Pancreas (tissue), 10 donors: ENCODE measurements around the gene FBXO31. TPM values are rescaled to one million over a fixed set of nuclear protein-coding genes. Genes with fewer than 3 reads are reported as not detected.
"Not testable (repeated sequence)": the region's sequence is repeated elsewhere in the genome, so short reads cannot be mapped to it uniquely, and the experiment has no call there.

ENCODE experiments used
- ATAC-seq, 4 donors: fragments of 200-7000 bp; cut with Tn5 transposase; one replicate each; pipeline versions ENCODE4 v1.8.0 to v1.9.1; 2020; ENCODE audit warnings: mild to moderate bottlenecking in 4 of 4, moderate library complexity in 4 of 4
- DNase-seq, 6 donors: peaks; one replicate each; pipeline ENCODE4 v3.0.0-alpha.2; 2020
- FAIRE-seq: peaks from 2 replicates; lab custom pipeline; 2012; peaks lifted over from hg19 to GRCh38; lab: Jason Lieb, UNC
- H3K27ac ChIP-seq, 4 donors: fragments of 200-600 bp; sonication (generic); 1 replicate in 3 of 4; 2 replicates in 1 of 4; pipeline versions ENCODE4 v1.5.0 to v1.8.0; 2020
- H3K27me3 ChIP-seq, 4 donors: fragments of 200-600 bp; one replicate each; pipeline ENCODE4 v1.8.0; 2021
- H3K36me3 ChIP-seq, 3 donors: fragments of 200-600 bp; sonication (generic) in 1 of 3; one replicate each; pipeline versions ENCODE4 v1.5.0 to v1.8.0; 2020 to 2021
- H3K4me1 ChIP-seq, 3 donors: fragments of 200-600 bp; one replicate each; pipeline ENCODE4 v1.8.0; 2021
- H3K4me3 ChIP-seq, 4 donors: fragments of 200-600 bp; sonication (generic) in 2 of 4; one replicate each; pipeline versions ENCODE4 v1.5.0 to v1.8.0; 2020 to 2021
- H3K9me3 ChIP-seq, 4 donors: fragments of 200-600 bp; one replicate each; pipeline ENCODE4 v1.8.0; 2021
- CTCF ChIP-seq, 4 donors: fragments of 200-600 bp; sonication (generic) in 3 of 4; IDR thresholded peaks; one replicate each; pipeline versions ENCODE4 v1.5.0 to v1.8.0; 2021; ENCODE audit warnings: antibody characterized with exemption in 4 of 4
- WGBS, 2 donors: extraction: QIAGEN DNeasy Blood & Tissue Kit; methylation state at CpG; one replicate each; pipeline ENCODE4 v1.1.7; 2013; 5-methylcytosine and 5-hydroxymethylcytosine counted together
- intact Hi-C, 3 donors: fragments of 100-400 bp; cut with DNase I; formaldehyde crosslinking; loops; one replicate each; pipeline versions ENCODE4 v1.11.1 to v1.14.2; 2022
- polyA plus RNA-seq, 2 donors: library from polyadenylated mRNA; stranded (reverse); fragments of 200-250 nt; gene quantifications; one replicate each; pipeline ENCODE4 v1.2.3, GENCODE V29; 2013
- total RNA-seq, 6 donors: library from RNA; stranded (reverse); fragmentation: NEBNext Ultra II Directional in 4 of 6; extraction: Animal tissue kit (Norgen Biotek cat#: 25700) in 4 of 6; gene quantifications; one replicate each; pipeline versions ENCODE4 v1.2.1 to v1.2.4, GENCODE V29; 2021 to 2023
- donor health status: healthy with polysubstance abuse.
- donor health status: DM: no; HTN: no; CAD: no; lungs with moderate emphysema.
- donor health status: DM: no; HTN: no; CAD: no.
- donor health status: control.
- donor health status: control.
- donor health status: Bipolar disorder and iron deficiency.
- donor health status: DM: yes; HTN: yes; CAD: no.
- donor health status: DM: no; HTN: no; CAD: no.
- donor health status: DM: no; HTN: no; CAD: no.
- donor health status: DM: yes; HTN: yes; CAD: no.

Gene FBXO31
- total and polyA plus RNA-seq, 8 donors = 18.8 to 37.3 (median 24.9) TPM

DNA sequence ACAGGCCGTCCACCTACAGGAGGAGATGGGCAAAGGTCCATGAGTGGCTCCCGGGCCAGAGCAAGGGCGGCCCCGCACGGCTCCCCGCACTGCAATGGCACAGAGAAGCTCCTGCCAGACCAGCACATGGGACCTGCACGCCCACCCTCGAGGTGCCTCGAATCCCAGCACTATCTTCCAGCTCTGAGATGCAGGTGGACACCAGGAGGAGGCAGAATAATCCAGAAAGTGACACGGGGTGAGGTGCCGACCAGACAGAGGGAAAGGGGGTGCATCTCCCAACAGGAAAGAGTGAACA, 39.9 kb downstream of the FBXO31 start:
- Histone ChIP-seq H3K27ac (no peak overlapping the region), H3K27me3 (no peaks in the 10 kb centered on the region), H3K4me3 (no peak overlapping the region), H3K9me3 (no peaks in the 10 kb centered on the region), H3K4me1 (no peaks in the 10 kb centered on the region), H3K36me3 (peaks cover 0 to 38% (median 9%) of the 10 kb centered on the region in 3 donors)
- intact Hi-C loops = no loop called here
- ATAC-seq (no peak), DNase-seq (peak in 2 of 6 donors; percentile 2 to 30), FAIRE-seq (no peak)
- WGBS, 2 donors = 84 to 89% methylated on average over 11 of the region's 11 CpGs
- TF ChIP-seq CTCF (IDR thresholded peaks at IDR 0.05) = no peak

- no peak for TF ChIP-seq CTCF (IDR thresholded peaks at IDR 0.05)
- H3K27ac ChIP-seq = no peak overlapping the region
- H3K9me3 ChIP-seq = no peaks in the 10 kb centered on the region
- no peak for FAIRE-seq
- no peak overlapping the region for H3K4me3 ChIP-seq
- ATAC-seq = no peak
- intact Hi-C loops = no loop called here
- 85 to 88% methylated on average over 26 of the region's 26 CpGs for WGBS, 2 donors
- H3K27me3 ChIP-seq = no peaks in the 10 kb centered on the region
- peaks cover 0 to 38% (median 9%) of the 10 kb centered on the region in 3 donors for H3K36me3 ChIP-seq
- peak in 1 of 6 donors; percentile 39 for DNase-seq
- no peaks in the 10 kb centered on the region for H3K4me1 ChIP-seq
Observed at GRCh38 chr16:87342978-87343752, 40.4 kb downstream of the FBXO31 start.

DNA sequence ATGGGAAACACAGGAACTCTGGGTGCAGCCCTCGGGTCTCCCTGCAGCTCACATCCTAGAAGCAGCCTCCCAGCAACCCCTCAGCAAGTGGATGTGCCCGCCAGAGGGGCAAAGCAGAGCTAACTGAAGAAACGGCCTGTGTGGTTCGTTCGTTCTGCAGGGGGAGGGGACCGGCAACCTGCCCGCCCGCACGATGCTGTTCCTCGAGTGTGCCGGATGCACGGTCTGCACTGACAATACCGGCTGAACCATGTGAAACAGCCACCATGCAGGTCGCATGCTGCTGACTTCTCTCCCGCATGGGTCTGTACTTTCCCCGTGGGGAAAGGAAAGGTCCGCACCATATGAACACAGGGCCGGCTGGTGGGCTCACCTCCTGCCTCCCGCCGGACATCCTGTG, 41.1 kb downstream of the FBXO31 start:
- Histone ChIP-seq H3K4me3 (no peak overlapping the region), H3K36me3 (peaks cover 0 to 38% (median 9%) of the 10 kb centered on the region in 3 donors), H3K4me1 (no peaks in the 10 kb centered on the region), H3K27me3 (no peaks in the 10 kb centered on the region), H3K27ac (no peak overlapping the region), H3K9me3 (no peaks in the 10 kb centered on the region)
- DNase-seq (no peak), ATAC-seq (no peak), FAIRE-seq (no peak)
- 93 to 94% methylated on average over 20 of the region's 20 CpGs for WGBS, 2 donors
- intact Hi-C loops = no loop called here
- no peak for TF ChIP-seq CTCF (IDR thresholded peaks at IDR 0.05)

DNA sequence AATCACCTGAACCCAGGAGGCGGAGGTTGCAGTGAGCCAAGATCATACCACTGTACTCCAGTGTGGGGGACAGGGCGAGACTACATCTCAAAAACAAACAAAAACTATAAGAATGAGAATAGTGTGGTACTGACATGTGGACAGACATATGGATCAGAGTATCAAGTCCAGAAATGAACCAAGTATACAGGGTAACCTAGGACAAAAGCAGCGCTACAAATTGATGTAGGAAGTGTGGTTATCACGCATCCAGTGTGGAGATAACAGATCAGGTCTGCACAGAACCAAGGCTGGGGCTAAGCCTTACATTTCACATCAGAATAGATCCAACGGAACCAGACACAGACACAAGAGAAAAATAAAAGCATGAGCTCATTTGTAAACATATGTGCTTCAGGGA, 43.4 kb downstream of the FBXO31 start:
- FAIRE-seq (no peak), ATAC-seq (no peak), DNase-seq (no peak)
- WGBS, 2 donors = 97 to 98% methylated on average over 5 of the region's 5 CpGs
- no peak for TF ChIP-seq CTCF (IDR thresholded peaks at IDR 0.05)
- intact Hi-C loops = no loop called here
- peaks cover 0 to 36% (median 7%) of the 10 kb centered on the region in 3 donors for H3K36me3 ChIP-seq
- no peaks in the 10 kb centered on the region for H3K4me1 ChIP-seq
- no peaks in the 10 kb centered on the region for H3K9me3 ChIP-seq
- H3K27me3 ChIP-seq = no peaks in the 10 kb centered on the region
- H3K4me3 ChIP-seq = no peak overlapping the region
- no peak overlapping the region for H3K27ac ChIP-seq

DNA sequence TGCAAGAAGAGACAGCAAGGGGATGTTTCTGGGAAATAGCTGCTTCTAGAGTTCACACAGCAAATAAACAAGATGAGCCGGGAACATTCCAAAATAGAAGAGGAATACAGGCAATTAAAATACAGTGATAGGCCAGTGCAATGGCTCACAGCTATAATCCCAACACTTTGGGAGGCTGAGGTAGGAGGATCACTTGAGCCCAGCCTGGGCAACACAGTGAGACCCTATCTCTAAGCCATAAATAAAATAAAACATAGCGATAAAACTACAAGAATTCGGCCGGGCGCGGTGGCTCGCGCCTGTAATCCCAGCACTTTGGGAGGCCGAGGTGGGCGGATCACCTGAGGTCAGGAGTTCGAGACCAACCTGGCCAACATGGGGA, 43.9 kb downstream of the FBXO31 start:
- H3K27ac ChIP-seq, H3K27me3 ChIP-seq, DNase-seq, intact Hi-C loops, ATAC-seq, FAIRE-seq, H3K9me3 ChIP-seq, H3K4me1 ChIP-seq, H3K4me3 ChIP-seq: not testable (repeated sequence)
- peaks cover 0 to 41% (median 12%) of the 10 kb centered on the region in 3 donors for H3K36me3 ChIP-seq
- WGBS, 2 donors = 97 to 98% methylated on average over 11 of the region's 11 CpGs
